Measurements from ENCODE around the gene LOXL4.

DNA sequence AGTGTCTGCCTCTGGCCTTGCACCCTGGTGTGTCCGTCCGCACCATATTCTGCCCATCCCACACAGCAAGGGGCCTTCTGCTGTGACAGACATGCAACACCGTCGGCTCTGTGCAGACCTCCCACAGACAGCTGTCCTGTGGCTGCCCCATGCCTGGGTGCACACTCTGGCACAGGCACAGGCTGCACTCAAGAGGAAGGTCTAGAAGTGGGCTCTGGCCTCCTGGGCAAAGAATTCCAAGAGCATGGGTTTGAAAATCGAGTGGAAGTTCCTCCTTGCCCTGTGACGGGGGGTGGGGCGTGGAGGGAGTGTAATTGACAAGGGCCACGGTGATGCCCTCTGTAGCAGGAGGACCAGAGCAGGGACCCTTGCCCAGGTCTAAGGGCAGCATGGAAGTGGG lies 4.3 kb upstream of the LOXL4 start:
- TF ChIP-seq, protein P1, sequence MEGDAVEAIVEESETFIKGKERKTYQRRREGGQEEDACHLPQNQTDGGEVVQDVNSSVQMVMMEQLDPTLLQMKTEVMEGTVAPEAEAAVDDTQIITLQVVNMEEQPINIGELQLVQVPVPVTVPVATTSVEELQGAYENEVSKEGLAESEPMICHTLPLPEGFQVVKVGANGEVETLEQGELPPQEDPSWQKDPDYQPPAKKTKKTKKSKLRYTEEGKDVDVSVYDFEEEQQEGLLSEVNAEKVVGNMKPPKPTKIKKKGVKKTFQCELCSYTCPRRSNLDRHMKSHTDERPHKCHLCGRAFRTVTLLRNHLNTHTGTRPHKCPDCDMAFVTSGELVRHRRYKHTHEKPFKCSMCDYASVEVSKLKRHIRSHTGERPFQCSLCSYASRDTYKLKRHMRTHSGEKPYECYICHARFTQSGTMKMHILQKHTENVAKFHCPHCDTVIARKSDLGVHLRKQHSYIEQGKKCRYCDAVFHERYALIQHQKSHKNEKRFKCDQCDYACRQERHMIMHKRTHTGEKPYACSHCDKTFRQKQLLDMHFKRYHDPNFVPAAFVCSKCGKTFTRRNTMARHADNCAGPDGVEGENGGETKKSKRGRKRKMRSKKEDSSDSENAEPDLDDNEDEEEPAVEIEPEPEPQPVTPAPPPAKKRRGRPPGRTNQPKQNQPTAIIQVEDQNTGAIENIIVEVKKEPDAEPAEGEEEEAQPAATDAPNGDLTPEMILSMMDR (IDR thresholded peaks at IDR 0.05; ENCODE audit: insufficient read depth, low read length) = no peak
- TF ChIP-seq, protein P2, sequence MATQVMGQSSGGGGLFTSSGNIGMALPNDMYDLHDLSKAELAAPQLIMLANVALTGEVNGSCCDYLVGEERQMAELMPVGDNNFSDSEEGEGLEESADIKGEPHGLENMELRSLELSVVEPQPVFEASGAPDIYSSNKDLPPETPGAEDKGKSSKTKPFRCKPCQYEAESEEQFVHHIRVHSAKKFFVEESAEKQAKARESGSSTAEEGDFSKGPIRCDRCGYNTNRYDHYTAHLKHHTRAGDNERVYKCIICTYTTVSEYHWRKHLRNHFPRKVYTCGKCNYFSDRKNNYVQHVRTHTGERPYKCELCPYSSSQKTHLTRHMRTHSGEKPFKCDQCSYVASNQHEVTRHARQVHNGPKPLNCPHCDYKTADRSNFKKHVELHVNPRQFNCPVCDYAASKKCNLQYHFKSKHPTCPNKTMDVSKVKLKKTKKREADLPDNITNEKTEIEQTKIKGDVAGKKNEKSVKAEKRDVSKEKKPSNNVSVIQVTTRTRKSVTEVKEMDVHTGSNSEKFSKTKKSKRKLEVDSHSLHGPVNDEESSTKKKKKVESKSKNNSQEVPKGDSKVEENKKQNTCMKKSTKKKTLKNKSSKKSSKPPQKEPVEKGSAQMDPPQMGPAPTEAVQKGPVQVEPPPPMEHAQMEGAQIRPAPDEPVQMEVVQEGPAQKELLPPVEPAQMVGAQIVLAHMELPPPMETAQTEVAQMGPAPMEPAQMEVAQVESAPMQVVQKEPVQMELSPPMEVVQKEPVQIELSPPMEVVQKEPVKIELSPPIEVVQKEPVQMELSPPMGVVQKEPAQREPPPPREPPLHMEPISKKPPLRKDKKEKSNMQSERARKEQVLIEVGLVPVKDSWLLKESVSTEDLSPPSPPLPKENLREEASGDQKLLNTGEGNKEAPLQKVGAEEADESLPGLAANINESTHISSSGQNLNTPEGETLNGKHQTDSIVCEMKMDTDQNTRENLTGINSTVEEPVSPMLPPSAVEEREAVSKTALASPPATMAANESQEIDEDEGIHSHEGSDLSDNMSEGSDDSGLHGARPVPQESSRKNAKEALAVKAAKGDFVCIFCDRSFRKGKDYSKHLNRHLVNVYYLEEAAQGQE (IDR thresholded peaks at IDR 0.05; ENCODE audit: insufficient replicate concordance, low read depth) = no peak
- TF ChIP-seq POLR2AphosphoS5 (IDR thresholded peaks at IDR 0.05; ENCODE audit: low read depth) (no peak), SPI1 (IDR thresholded peaks at IDR 0.05; ENCODE audit: borderline replicate concordance, low read depth) (no peak), GABPA (IDR thresholded peaks at IDR 0.05; ENCODE audit: low read depth) (no peak)
